Activated effector memory CD4-positive, alpha-beta T cell treated with anti-CD3 and anti-CD28 coated beads, Interleukin-2, amount 50 U/mL, for 16 hours (primary cell): ENCODE data around the gene FRYL.
"Not testable (repeated sequence)": the region's sequence is repeated elsewhere in the genome, so short reads cannot be mapped to it uniquely, and the experiment has no call there.

Source experiments
- DNase-seq: peaks from one replicate; pipeline ENCODE4 v3.0.0-alpha.2; 2020

Gene FRYL

DNA sequence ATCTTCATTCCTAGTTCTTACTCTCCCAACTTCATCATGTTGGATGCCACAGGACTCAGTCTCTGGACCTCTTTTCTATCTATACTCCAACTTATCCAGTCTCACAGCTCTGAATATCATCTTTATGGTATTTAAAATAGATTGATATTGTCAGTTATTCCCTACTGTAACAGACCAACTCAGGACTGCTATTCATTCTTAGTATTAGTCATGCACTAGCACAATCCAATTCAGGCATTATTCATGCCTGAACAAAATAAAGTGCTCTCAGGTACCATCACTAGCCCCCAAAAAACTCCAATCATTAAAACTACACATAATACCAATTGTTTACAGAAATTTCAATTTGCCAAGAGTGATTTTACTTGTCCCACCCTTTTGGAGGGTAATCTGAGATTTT lies 37.7 kb downstream of the FRYL start:
- no peak for DNase-seq

DNA sequence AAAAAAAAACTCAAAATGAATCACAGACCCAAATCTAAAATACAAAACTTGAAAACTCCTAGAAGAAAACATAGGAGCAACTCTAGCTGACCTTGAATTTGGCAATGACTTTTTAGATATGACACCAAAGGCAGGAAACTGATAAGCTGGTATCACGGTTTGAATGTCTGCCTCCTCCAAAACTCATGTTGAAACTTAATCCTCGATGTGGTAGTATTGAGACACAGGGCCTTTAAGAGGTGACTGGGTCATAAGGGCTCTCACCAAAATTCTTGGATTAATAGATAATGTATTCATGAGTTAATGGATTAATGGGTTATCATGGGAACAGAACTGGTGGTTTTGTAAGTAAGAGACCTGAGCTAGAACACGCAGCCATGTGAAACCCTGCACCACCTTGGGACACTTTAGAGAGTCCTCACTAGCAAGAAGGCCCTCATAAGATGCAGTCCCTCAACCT lies 40.5 kb downstream of the FRYL start:
- no peak for DNase-seq

DNA sequence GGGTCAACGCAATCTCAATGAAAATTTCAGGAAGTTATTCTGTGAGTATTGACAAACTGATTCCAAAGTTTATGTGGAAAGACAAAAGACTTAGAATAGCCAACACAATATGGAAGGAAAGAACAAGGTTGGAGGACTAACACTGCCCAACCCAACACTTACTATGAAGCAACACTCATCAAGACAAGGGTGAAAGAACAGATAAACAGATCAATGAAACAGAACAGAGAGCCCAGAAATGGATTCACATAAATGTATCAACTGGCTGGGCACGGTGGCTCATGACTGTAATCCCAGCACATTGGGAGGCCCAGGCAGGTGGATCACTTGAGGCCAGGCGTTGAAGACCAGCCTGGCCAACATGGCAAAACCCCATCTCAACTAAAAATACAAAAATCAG lies 41.2 kb downstream of the FRYL start:
- DNase-seq = no peak

- peak; percentile 84 for DNase-seq
These were observed 51.1 kb downstream of the FRYL start for GRCh38 chr4:48728906-48729496.

DNA sequence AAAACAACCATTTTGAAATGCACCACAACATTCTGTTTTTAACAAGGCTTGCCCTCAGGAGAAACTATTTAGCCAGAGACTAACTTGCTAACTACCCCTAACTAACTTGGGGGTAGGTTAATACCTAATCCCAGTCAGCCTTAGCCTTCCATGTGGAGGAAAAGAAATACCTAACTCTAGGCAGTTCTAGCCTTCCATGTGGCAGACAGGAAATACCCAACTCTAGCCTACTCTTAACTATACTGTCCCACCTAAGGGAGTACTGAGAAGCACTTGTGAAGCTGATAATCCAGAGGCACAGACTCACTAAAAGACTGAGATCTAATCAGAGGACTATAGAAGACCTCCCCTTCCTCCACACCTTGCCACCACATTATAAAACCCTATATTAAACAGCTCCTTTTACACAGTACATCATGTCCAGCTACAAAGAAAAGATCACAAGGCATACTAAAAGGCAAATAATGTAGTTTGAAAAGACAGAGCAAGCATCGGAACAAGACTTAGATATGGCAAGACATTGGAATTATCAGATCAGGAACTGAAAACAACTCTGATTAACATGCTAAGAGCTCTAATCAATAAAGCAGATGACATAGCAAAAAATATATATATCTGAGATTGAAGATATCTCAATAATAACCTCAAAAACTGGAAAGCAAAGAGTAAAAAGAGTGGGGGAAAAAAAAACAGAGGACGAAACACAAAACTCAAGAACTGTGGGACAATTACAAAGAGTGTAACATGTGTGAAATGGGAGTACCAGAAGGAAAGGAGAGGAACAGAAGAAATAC lies 52.2 kb downstream of the FRYL start:
- no peak for DNase-seq

DNA sequence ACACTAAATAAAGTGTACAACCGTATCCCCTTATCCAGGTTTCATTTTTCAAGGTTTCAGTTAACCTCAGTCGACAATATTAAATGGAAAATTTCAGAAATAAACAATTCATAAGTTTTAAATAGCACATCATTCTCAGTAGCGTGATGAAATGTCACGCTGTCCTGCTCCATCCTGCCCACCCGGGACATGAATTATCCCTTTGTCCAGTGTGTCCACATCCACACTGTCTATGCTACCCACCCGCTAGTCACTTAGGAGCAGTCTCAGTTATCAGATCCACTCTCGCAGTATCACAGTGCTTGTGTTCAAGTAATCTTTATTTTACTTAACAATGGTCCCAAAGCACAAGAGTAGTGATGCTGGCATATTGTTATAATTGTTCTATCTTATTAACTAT lies 54.7 kb downstream of the FRYL start:
- no peak for DNase-seq

- DNase-seq = no peak
These were observed 57.3 kb downstream of the FRYL start for GRCh38 chr4:48722509-48723446.

DNA sequence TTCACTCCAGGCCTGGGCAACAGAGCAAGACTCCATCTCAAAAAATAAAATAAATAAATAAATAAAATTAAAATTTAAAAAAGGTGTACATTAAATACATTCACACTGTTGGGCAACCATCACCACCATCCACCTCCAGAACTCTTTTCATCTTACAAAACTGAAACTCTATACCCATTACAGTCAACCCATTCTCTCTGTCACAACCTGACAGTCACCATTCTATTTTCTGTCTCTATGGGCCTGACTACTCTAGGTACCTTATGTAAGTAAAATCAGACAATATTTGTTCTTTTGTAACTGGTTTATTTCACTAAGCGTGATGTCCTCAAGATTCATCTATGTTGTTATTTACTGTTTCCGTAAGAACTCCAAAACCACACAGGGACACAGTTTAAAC lies 59.6 kb downstream of the FRYL start:
- no peak for DNase-seq

DNA sequence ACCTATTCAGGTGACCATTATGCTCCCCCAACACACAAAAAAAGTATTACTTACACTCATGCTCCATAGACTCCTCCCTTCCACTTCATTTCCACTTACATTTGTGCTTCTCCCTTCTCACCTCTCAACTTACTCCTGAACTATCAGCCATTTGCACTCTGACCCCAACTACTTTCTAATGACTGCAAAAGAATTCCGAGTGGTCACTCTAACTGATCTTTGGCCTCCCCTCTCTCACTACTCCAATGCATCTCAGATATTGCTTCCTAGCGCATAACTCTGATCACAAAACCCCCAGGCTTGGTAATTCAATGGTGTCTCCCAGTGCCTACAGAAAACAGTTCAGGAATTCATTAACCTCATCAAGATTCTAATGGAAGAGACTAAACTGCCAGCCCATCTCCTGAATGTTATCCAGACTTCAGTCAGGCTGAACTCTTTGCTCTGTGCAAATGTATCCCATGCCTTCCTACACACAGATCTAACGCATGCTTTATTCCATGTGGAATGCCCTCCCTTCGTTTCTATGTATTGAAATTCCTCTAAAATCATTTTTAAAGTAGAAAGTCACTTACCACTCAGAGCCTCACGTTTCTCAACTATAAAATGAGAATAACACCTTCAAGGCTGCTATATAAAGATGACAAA lies 61.1 kb downstream of the FRYL start:
- no peak for DNase-seq

GRCh38 chr4:48716285-48716684 lies 63.8 kb downstream of the FRYL start:
- not testable (repeated sequence) for DNase-seq

DNA sequence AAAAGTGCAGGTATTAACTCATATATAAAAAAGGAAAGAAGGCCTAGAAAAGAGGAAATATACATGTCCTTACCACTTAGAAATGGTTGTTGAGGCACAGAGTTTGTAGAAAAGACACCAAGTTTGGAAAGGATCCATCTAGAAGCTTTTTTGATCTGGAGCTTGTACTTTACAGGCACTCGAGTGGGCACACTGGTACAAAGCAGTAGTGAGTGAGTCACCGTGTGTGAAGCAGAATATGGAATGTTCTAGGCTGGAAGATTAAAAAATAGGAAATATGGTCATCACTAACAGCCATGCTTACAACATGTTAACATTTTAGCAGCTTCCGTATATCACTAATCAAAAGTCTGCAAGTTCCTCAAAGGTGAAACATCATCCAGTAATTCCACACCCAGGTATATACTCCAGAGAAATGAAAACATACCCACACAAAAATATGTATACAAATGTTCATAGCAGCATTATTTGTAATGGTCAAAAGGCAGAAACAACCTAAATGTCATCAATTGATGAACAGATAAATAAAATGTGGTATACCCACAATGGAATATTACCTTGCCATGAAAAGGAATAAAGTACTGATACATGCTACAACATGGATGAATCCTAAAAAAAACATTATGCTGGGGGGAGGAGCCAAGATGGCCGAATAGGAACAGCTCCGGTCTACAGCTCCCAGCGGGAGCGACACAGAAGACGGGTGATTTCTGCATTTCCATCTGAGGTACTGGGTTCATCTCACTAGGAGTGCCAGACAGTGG lies 69.5 kb downstream of the FRYL start:
- DNase-seq = no peak

DNA sequence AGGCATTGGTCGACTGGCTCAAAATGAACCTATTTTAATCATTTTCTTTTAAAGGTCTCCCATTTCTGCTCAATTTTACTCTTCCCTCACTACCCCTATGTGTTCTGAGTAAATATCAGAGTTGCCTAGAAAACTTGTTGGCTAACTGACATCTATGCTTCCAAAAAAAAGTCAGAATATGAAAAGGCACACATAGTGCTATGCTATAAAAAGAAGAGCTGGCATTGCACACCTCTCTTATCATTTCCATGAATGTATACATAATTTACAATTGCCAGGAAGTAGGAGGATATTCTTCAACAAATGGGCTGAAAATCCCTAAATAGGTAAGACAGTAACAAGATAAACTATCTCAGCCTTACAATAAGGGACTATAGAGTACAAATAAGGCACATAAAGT lies 70.2 kb downstream of the FRYL start:
- DNase-seq = no peak

DNA sequence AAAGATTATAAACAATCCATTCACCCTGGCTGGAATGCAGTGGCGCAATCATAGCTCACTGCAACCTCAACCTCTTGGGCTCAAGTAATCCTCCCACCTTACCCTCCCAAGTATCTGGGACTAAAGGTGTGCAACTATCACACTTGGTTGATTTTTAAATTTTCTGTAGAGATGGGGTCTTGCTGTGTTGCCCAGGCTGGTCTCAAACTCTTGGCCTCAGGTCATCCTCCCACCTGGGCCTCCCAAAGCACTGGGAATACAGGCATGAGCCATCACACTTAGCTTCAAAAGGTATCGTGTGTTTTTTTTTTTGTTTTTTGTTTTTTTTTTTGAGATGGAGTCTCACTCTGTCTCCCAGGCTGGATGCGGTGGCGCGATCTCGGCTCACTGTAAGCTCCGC lies 71.5 kb downstream of the FRYL start:
- no peak for DNase-seq

DNA sequence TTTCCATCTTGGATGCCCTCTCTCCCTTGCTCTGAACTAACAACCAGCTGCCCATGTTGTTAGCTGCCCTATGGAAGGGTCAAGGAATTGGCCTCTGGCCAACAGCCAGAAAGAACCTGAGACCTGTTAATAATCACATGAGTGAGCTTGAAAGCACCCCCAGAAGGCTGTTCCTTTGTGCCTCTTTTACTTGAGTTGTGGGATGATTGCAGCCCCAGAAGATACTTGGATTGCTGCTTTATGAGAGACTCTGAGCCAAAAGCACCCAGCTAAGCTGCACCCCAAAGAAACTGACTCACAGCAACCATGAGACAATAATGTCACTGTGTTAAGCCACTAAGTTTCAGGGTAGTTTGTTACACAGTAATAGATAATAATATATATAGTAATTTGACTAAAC lies 73.3 kb downstream of the FRYL start:
- no peak for DNase-seq

- DNase-seq = no peak
These were observed 74.5 kb downstream of the FRYL start for GRCh38 chr4:48705609-48706008.

DNA sequence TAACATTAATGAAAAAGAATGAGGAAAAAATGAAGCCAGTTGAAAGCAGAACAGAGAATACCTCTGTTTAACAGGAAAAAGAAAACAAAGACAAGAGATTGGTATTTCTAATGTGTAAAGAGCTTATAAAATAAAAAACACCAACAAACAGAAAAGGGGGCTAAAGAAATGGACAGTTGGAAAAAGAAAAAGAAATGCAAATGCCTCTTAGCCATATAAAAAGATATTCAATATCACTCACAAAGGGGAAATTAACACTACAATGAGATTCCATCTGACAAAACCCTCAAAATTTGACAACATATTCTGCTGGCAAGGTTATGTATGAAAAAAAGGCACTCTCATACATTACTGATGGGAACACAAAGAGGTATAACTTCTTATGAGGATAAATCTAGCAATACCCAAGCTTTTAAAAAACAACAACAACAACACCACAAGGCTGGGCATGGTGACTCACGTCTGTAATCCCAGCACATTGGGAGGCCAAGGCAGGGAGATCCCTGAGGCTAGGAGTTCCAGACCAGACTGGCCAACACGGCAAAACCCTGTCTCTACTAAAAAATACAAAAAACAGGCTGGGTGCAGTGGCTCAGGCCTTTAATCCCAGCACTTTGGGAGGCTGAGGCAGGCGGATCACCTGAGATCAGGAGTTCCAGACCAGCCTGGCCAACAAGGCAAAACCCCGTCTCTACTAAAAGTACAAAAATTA lies 75.8 kb downstream of the FRYL start:
- DNase-seq = no peak

DNA sequence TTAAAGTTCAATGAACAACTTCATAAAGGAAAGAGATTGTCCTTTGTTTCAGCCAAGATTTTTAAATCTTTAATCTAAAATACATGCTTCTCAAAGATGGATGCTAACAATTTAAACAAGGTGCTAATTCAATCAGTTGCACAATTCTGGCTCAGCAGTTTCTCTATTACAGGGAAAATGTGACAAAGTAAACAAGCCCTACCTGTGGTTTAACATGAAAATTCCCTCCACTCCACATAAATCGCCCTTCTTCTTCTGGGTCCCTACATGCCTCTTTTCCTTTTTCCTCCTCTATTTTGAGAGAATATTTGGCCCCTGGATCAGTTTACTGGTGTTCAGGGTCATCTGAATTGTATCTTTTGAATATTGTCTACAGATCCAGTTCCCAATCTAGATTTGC lies 80.6 kb downstream of the FRYL start:
- DNase-seq = no peak

DNA sequence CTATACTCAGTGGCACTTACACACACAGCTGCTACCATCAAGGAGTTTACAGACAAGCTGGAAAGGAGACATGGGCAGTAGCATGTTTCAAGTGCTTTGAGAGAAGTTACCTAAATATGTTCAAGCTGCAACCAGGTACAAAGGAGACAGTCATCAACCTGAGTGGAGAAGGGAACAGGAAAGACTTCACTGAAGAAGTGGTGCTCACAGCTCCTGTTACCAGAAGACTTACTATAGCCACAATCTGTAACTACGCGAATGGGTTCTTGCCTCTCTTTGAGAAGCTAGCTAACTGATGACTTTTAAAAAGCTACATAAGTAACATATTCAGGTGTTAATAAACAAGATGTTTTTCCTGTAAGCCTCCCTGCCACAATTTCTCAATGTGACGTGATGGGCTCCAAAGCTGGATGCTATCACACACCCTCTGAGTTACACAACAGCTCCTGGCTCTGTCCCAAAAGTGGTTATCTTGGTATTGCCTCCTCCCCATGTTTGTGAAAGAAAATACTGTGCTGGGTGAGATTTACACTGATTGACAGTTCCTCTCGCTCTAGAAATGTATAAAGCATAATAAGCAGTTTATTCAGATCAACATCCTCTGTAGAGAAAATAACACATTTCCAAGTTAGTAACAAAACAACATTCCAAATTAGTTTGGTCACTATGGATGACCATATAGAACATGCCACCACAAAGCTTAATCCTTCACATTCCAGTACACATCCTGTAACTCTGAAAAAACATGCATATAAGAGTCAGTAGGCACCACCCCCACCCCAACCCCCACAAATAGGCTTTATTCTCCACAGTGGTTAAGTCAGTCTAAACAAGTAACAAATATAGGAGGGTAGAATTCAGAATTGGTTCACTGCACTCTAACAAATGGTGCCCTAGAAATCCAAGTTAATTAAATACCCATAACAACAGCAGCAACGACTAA lies 81.8 kb downstream of the FRYL start:
- no peak for DNase-seq

GRCh38 chr4:48697516-48697915 lies 82.6 kb downstream of the FRYL start:
- DNase-seq = not testable (repeated sequence)

- no peak for DNase-seq
These were observed 85.3 kb downstream of the FRYL start for GRCh38 chr4:48694824-48695223.
